Endothelial cell of umbilical vein (primary cell): ENCODE data around the gene NR5A1. TPM values are rescaled to one million over a fixed set of nuclear protein-coding genes. Genes with fewer than 3 reads are reported as not detected.

Source experiments
- BruUV-seq: library from RNA; stranded (reverse); fragments of 400-500 nt; replicated peaks from 2 replicates; lab custom pipeline; 2021; lab: Mats Ljungman, UMichigan
- CTCF ChIA-PET: fragments of 300-600, 350-600 bp; sonication (Branson Sonifier 250); formaldehyde crosslinking; loops from one replicate; lab custom pipeline; 2021; ENCODE audit warnings: antibody characterized with exemption, inconsistent platforms; lab: Charles Lee
- POLR2A ChIA-PET: fragments of 300-600, 350-600 bp; sonication (Branson Sonifier 250); formaldehyde crosslinking; loops from one replicate; lab custom pipeline; 2021; ENCODE audit warnings: antibody characterized with exemption, inconsistent platforms; lab: Charles Lee
- DNase-seq: peaks from one replicate; pipeline ENCODE4 v3.0.0-alpha.2; 2011; ENCODE audit warnings: low read depth, low spot score
- FAIRE-seq: peaks from 2 replicates; lab custom pipeline; 2011; peaks lifted over from hg19 to GRCh38; lab: Jason Lieb, UNC
- H2AFZ ChIP-seq: 2 replicates; pipeline ENCODE4 v1.6.0; 2012; ENCODE audit warnings: low read depth, low read length, control low read depth, inconsistent platforms
- H3K27ac ChIP-seq: 2 replicates; pipeline ENCODE4 v1.5.1; 2011; ENCODE audit warnings: low read depth, mild to moderate bottlenecking, control low read depth, low read length, moderate library complexity; ENCODE audit not compliant: insufficient read depth
- H3K27me3 ChIP-seq, 2 experiments: 2 replicates each; pipeline versions ENCODE4 v1.6.0 to v1.6.1; 2011; ENCODE audit warnings: low read length in 2 of 2, mixed read lengths in 1 of 2; ENCODE audit not compliant: control insufficient read depth in 2 of 2, insufficient read depth in 2 of 2
- H3K36me3 ChIP-seq, 2 experiments: 2 replicates in 1 of 2; 3 replicates in 1 of 2; pipeline ENCODE4 v1.5.1; 2011; ENCODE audit warnings: low read length in 2 of 2, mild to moderate bottlenecking in 1 of 2, moderate library complexity in 1 of 2; ENCODE audit not compliant: control insufficient read depth in 2 of 2, insufficient read depth in 2 of 2; ENCODE audit errors: extremely low read depth in 1 of 2
- H3K4me1 ChIP-seq: 3 replicates; pipeline ENCODE4 v1.5.1; 2011; ENCODE audit warnings: mild to moderate bottlenecking, low read length; ENCODE audit not compliant: control insufficient read depth, insufficient read depth; ENCODE audit errors: extremely low read depth
- H3K4me2 ChIP-seq: 2 replicates; pipeline ENCODE4 v1.6.1; 2011; ENCODE audit warnings: low read length, control low read depth, mixed read lengths; ENCODE audit not compliant: insufficient read depth
- H3K4me3 ChIP-seq, 3 experiments: fragments of 200-600 bp in 1 of 3; sonication (generic), shearing (Covaris generic) in 1 of 3; replicated peaks in 1 of 3; 2 replicates each; pipeline ENCODE4 v1.5.1; 2011 to 2016; ENCODE audit warnings: control low read depth in 3 of 3, low read length in 3 of 3, mild to moderate bottlenecking in 2 of 3, inconsistent platforms in 1 of 3, low read depth in 1 of 3, moderate library complexity in 1 of 3; ENCODE audit not compliant: insufficient read depth in 1 of 3
- H3K79me2 ChIP-seq: 2 replicates; pipeline ENCODE4 v1.6.0; 2012; ENCODE audit warnings: low read length, inconsistent platforms; ENCODE audit not compliant: control insufficient read depth, insufficient read depth
- H3K9ac ChIP-seq: replicated peaks from 2 replicates; pipeline ENCODE3; 2011; ENCODE audit warnings: low read length, control low read depth; ENCODE audit not compliant: insufficient read depth; ENCODE audit errors: extremely low read depth
- H3K9me1 ChIP-seq: replicated peaks from 3 replicates; pipeline ENCODE4 v1.6.0; 2011; ENCODE audit warnings: mild to moderate bottlenecking, low read length; ENCODE audit not compliant: control insufficient read depth, insufficient read depth; ENCODE audit errors: extremely low read depth
- H3K9me3 ChIP-seq: replicated peaks from 2 replicates; pipeline ENCODE4 v1.5.1; 2012; ENCODE audit warnings: low read length, inconsistent platforms; ENCODE audit not compliant: control insufficient read depth, insufficient read depth
- H4K20me1 ChIP-seq: replicated peaks from 2 replicates; pipeline ENCODE3; 2011; ENCODE audit warnings: mild to moderate bottlenecking, low read length; ENCODE audit not compliant: control insufficient read depth, insufficient read depth; ENCODE audit errors: extremely low read depth
- EZH2 ChIP-seq: IDR thresholded peaks from 2 replicates; pipeline ENCODE4 v1.6.1; 2012; ENCODE audit warnings: borderline replicate concordance, low read depth, mild to moderate bottlenecking, moderate library complexity, low read length, inconsistent platforms; ENCODE audit not compliant: severe bottlenecking
- FOS ChIP-seq: IDR thresholded peaks from 2 replicates; pipeline ENCODE4 v1.6.1; 2011; ENCODE audit warnings: mild to moderate bottlenecking, low read length, moderate library complexity, borderline replicate concordance; ENCODE audit not compliant: insufficient read depth
- GATA2 ChIP-seq: IDR thresholded peaks from 2 replicates; pipeline ENCODE4 v1.7.0; 2011; ENCODE audit warnings: low read depth, mild to moderate bottlenecking, moderate library complexity, mixed read lengths, low read length; ENCODE audit not compliant: insufficient read length, insufficient read depth
- POLR2A ChIP-seq: IDR thresholded peaks from 2 replicates; pipeline ENCODE4 v1.6.1; 2012; ENCODE audit warnings: low read depth, mild to moderate bottlenecking, control low read depth, low read length
- dilution Hi-C: fragments of 300-500 bp; cut with MboI; formaldehyde crosslinking; loops from one replicate; pipeline ENCODE4 v1.15.0; 2019; ENCODE audit warnings: low sequenced_read_pairs; ENCODE audit not compliant: extremely low pct_ligation_motif_present
- intact Hi-C: fragments of 100-400 bp; cut with micrococcal nuclease; formaldehyde crosslinking; loops from one replicate; pipeline ENCODE4 v1.10.0; 2022
- polyA plus RNA-seq, 4 experiments: library from polyadenylated mRNA; depleted of rRNA in 3 of 4; stranded (reverse) in 3 of 4; unstranded in 1 of 4; fragments of >200 nt; gene quantifications; 2 replicates each; pipeline versions ENCODE4 v1.2.1 to v1.2.3, GENCODE V29; 2011 to 2012; ENCODE audit warnings: missing spikeins in 1 of 4
- total RNA-seq: library from RNA; stranded (reverse); gene quantifications from 2 replicates; pipeline ENCODE4 v1.2.3, GENCODE V29; 2021
- TF ChIP-seq, protein P1 (sequence below): IDR thresholded peaks from 2 replicates; pipeline ENCODE4 v1.6.1; 2011; ENCODE audit not compliant: insufficient read depth, insufficient read length
- TF ChIP-seq, protein P2 (sequence below), 2 donors: IDR thresholded peaks; 1 replicate in 1 of 2; 2 replicates in 1 of 2; pipeline ENCODE4 v1.5.1; 2011; ENCODE audit warnings: low read length in 2 of 2, mild to moderate bottlenecking in 2 of 2, moderate library complexity in 2 of 2, control low read depth in 1 of 2, inconsistent platforms in 1 of 2, low read depth in 1 of 2; ENCODE audit not compliant: insufficient read depth in 1 of 2; ENCODE audit errors: extremely low read depth in 1 of 2

Gene NR5A1
- total and polyA plus RNA-seq, 2 donors (not counting 3 experiments of a cell fraction or from before 2014, with no cell fraction given) = not detected

DNA sequence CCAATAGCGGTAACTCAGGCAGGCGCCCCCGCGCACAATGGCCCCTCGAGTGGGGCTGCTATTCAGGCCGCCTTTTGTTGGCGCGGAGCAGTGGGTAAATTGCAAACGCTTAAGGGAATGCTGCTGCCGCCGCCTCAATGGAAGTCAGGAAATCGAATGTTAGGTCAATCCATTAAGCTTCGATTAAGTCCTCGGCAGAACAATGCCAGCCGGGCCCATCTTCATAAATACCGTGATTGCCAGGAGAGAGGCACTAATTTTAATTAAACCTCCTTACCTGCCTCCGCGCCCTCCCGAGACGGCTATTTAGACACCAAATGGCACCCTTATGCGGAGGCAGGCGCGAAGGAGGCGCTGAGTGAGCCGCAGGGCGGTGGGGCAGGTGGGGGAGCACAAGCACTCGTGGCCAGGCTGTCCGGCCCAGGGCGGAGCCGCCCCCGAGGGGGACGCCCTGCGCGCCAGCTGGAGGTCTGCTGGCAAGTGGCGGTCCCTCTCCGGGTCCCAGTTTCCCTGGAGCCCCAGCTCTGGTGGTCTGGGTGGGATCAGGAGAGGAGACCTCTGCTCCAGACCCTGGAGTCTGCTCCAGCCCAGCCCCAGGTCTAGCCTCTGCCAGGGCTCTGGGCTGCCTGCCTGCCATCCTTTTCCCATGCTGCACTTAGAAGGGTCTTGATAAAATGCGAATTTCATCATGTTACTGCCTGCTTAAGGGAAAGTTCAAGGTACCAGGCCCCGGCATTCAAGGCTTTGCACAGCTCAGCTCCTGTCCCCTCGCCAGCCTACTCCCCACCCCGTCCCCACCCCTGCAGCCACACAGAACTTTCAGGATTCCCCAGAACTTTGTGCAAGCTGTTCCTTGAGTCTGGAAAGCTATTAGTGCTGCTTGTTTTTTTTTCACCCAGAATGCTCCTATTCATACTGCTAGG is 19.7 kb downstream of the NR5A1 start:
- Histone ChIP-seq H3K36me3 (no peaks in the 10 kb centered on the region), H2AFZ (no peak overlapping the region), H3K9ac (no peak overlapping the region), H4K20me1 (no peaks in the 10 kb centered on the region), H3K9me1 (no peaks in the 10 kb centered on the region), H3K4me1 (no peaks in the 10 kb centered on the region), H3K4me3 (no peak overlapping the region), H3K79me2 (no peaks in the 10 kb centered on the region), H3K27ac (no peak overlapping the region), H3K9me3 (no peaks in the 10 kb centered on the region), H3K4me2 (no peak overlapping the region), H3K27me3 (peaks cover 24 to 31% of the 10 kb centered on the region in 2 experiments)
- dilution Hi-C loops (no loop called here), intact Hi-C loops (no loop called here)
- TF ChIP-seq EZH2 (peak; percentile 80), POLR2A (no peak)
- no TSS peak for BruUV-seq
- ChIA-PET POLR2A (interaction anchor here (0.7 kb wide), 1 partner anchor 1832 kb away, joined by 4 read pairs; no protein-coding TSS in a partner anchor), CTCF (interaction anchor here (1.0 to 2.4 kb wide), 4 partner anchors 9 to 50 kb away, joined by 3 to 9 read pairs (median 6); no protein-coding TSS in a partner anchor)
- FAIRE-seq = no peak
- no peak for DNase-seq

DNA sequence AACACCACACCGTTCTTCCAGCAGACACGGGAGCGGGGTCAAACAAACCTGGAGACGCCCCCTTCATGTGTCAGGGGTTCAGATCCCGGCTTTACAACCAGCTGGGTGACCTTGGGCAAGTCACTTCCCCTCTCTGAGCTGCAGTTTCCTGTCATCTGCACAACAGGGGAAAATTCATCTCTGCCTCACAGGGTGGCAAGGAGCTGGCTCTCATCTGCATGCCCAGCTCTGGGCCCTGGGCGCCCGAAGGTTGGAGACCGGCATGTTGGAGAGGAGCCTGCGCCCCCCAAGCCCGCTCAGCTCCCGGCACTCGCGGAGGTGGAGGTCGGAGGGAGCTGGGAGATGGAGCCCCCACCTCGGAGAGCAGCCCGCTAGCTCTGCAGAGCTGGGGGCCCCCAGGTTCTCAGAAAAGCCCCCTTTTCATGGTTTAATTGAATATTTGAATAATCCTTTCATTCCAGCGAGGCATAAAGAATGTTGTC is 20.4 kb downstream of the NR5A1 start:
- no peaks in the 10 kb centered on the region for H3K9me1 ChIP-seq
- no TSS peak for BruUV-seq
- no peak overlapping the region for H3K4me2 ChIP-seq
- intact Hi-C loops (no loop called here), dilution Hi-C loops (no loop called here)
- no peaks in the 10 kb centered on the region for H3K9me3 ChIP-seq
- H3K27me3 ChIP-seq = peaks cover 24 to 34% of the 10 kb centered on the region in 2 experiments
- no peaks in the 10 kb centered on the region for H3K36me3 ChIP-seq
- H2AFZ ChIP-seq = no peak overlapping the region
- FAIRE-seq (no peak), DNase-seq (no peak)
- H3K9ac ChIP-seq = no peak overlapping the region
- no peak overlapping the region for H3K4me3 ChIP-seq
- ChIA-PET CTCF (interaction anchor here (1.0 to 2.0 kb wide), 3 partner anchors 9 to 50 kb away, joined by 3 to 9 read pairs (median 4); no protein-coding TSS in a partner anchor), POLR2A (no interaction called here)
- no peak overlapping the region for H3K27ac ChIP-seq
- no peaks in the 10 kb centered on the region for H3K79me2 ChIP-seq
- TF ChIP-seq POLR2A = no peak
- TF ChIP-seq, protein P1, sequence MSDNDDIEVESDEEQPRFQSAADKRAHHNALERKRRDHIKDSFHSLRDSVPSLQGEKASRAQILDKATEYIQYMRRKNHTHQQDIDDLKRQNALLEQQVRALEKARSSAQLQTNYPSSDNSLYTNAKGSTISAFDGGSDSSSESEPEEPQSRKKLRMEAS = no peak
- no peak for TF ChIP-seq FOS
- peak; percentile 71 for TF ChIP-seq EZH2
- TF ChIP-seq, protein P2, sequence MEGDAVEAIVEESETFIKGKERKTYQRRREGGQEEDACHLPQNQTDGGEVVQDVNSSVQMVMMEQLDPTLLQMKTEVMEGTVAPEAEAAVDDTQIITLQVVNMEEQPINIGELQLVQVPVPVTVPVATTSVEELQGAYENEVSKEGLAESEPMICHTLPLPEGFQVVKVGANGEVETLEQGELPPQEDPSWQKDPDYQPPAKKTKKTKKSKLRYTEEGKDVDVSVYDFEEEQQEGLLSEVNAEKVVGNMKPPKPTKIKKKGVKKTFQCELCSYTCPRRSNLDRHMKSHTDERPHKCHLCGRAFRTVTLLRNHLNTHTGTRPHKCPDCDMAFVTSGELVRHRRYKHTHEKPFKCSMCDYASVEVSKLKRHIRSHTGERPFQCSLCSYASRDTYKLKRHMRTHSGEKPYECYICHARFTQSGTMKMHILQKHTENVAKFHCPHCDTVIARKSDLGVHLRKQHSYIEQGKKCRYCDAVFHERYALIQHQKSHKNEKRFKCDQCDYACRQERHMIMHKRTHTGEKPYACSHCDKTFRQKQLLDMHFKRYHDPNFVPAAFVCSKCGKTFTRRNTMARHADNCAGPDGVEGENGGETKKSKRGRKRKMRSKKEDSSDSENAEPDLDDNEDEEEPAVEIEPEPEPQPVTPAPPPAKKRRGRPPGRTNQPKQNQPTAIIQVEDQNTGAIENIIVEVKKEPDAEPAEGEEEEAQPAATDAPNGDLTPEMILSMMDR (IDR thresholded peaks at IDR 0.05; ENCODE audit: extremely low read depth in 1 of 2, insufficient read depth in 1 of 2, low read depth in 1 of 2, low read length in 2 of 2) = no peak
- no peak for TF ChIP-seq GATA2
- H3K4me1 ChIP-seq = no peaks in the 10 kb centered on the region
- H4K20me1 ChIP-seq = no peaks in the 10 kb centered on the region
